ENCODE measurements around the gene RCVRN. TPM values are rescaled to one million over a fixed set of nuclear protein-coding genes. Genes with fewer than 3 reads are reported as not detected.

Gene RCVRN
- total and polyA plus RNA-seq, 12 donors, result 0.11 to 0.66 (median 0.29) TPM; not detected in 3

DNA sequence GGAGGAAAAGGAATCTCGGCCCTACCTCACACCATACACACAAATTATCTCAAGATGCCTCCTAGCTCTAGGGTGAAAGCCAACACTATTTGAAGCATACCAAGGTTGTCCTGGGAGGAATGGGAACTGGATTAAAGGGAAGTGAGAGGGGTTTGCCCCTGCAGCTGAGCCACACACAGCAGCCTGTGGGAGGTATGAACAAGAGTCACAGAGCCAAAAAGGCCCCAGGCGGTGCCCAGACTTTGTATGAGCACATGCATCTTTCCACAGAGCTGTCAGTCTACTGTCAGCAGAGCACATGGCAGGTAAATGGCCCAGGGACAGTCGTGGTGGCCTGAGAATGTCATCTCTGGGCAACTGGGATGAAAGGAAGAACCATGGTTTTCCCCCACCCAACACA, 31.0 kb upstream of the RCVRN start:
- ATAC-seq (no peak), DNase-seq (no peak)
- no peak for TF ChIP-seq CTCF (IDR thresholded peaks at IDR 0.05)
- no peak overlapping the region for H3K4me3 ChIP-seq
- no peaks in the 10 kb centered on the region for H3K27me3 ChIP-seq
- H3K27ac ChIP-seq, result peak overlapping the region in 1 of 10 donors; percentile 41
- H3K9me3 ChIP-seq, result peaks cover 0 to 17% (median 0%) of the 10 kb centered on the region in 11 donors
- WGBS, 2 donors, result 76 to 78% methylated on average over 3 of the region's 3 CpGs
- intact Hi-C loops (cut with DNase I), result no loop called here
- H3K36me3 ChIP-seq, result peaks cover 0 to 99% (median 12%) of the 10 kb centered on the region in 9 donors
- peaks cover 0 to 17% (median 10%) of the 10 kb centered on the region in 9 donors for H3K4me1 ChIP-seq

GRCh38 chr17:9935408-9935807, 30.3 kb upstream of the RCVRN start:
- peaks cover 0 to 22% (median 10%) of the 10 kb centered on the region in 9 donors for H3K4me1 ChIP-seq
- H3K9me3 ChIP-seq, result peaks cover 0 to 17% (median 0%) of the 10 kb centered on the region in 11 donors
- DNase-seq, result peak in 1 of 2 donors; percentile 50
- intact Hi-C loops (cut with DNase I), result no loop called here
- no peaks in the 10 kb centered on the region for H3K27me3 ChIP-seq
- no peak for TF ChIP-seq CTCF (IDR thresholded peaks at IDR 0.05)
- peak overlapping the region in 2 of 10 donors; percentile 7 to 41 for H3K27ac ChIP-seq
- peaks cover 0 to 99% (median 12%) of the 10 kb centered on the region in 9 donors for H3K36me3 ChIP-seq
- 69% methylated on average over 6 of the region's 6 CpGs for WGBS, 2 donors
- ATAC-seq, result peak in 3 of 8 donors; percentile 21 to 69 (median 60)
- no peak overlapping the region for H3K4me3 ChIP-seq

DNA sequence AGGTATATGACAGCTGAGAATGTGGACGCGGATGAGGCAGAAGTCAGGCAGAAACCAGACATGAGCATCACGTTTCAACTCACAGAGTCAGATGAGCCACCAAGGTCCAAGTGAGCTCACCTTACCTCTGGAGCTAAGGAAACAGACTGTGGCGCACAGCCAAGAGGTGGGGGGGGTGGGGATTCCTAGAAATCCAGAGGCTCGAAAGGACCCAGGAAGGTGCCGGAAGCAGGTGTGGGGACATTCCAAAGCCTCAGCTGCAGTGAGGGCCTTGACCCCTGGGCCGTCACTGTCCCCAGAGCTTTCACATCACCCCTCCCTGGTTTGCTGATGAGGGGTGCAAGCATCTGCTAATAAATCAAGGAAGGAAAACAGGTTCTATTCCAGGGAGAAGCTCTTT, 29.3 kb upstream of the RCVRN start:
- WGBS, 2 donors, result 82 to 85% methylated on average over 7 of the region's 7 CpGs
- intact Hi-C loops (cut with DNase I), result no loop called here
- ATAC-seq, result no peak
- Histone ChIP-seq H3K4me1 (peaks cover 0 to 22% (median 10%) of the 10 kb centered on the region in 9 donors), H3K27ac (no peak overlapping the region), H3K36me3 (peaks cover 0 to 98% (median 8%) of the 10 kb centered on the region in 9 donors), H3K27me3 (no peaks in the 10 kb centered on the region), H3K9me3 (peaks cover 0 to 16% (median 0%) of the 10 kb centered on the region in 11 donors), H3K4me3 (no peak overlapping the region)
- TF ChIP-seq CTCF (IDR thresholded peaks at IDR 0.05), result no peak
- no peak for DNase-seq

DNA sequence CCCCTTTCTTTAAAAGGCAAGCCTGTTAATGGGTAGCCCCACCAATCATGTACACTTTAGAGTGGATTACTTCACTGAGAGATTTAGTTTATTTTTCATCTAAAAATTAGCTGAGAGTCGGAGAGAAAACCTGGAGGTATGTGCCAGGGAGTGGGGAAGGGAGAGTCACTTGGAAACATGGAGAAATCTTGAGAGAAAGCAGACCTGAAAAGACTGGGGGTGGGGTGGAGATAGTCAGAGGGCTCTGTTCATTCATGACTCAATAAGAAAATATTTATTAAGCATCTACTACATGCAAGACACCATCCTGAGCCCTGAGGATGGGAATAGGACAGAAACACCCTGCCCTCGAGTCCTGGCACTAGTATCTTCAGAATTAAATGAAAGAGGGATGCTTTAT, 27.4 kb upstream of the RCVRN start:
- intact Hi-C loops (cut with DNase I), result no loop called here
- peaks cover 0 to 81% (median 5%) of the 10 kb centered on the region in 9 donors for H3K36me3 ChIP-seq
- 75 to 93% methylated on average over 2 of the region's 2 CpGs for WGBS, 2 donors
- no peaks in the 10 kb centered on the region for H3K9me3 ChIP-seq
- H3K27ac ChIP-seq, result no peak overlapping the region
- no peak for DNase-seq
- no peak for TF ChIP-seq CTCF (IDR thresholded peaks at IDR 0.05)
- H3K4me3 ChIP-seq, result no peak overlapping the region
- no peak for ATAC-seq
- H3K4me1 ChIP-seq, result peaks cover 0 to 20% (median 9%) of the 10 kb centered on the region in 9 donors
- H3K27me3 ChIP-seq, result no peaks in the 10 kb centered on the region

All from heart right ventricle (tissue), 16 donors.